H1 (cell line): ENCODE data around the gene GHRL. TPM values are rescaled to one million over a fixed set of nuclear protein-coding genes. Genes with fewer than 3 reads are reported as not detected.
A peak's percentile ranks its signal among the peaks of the same experiment; 100 is the strongest.

ENCODE experiments used
- CTCF ChIA-PET: fragments of 300-600 bp; sonication (Branson Sonifier 250); formaldehyde crosslinking; loops from one replicate; lab custom pipeline; 2021; ENCODE audit not compliant: partially characterized antibody; lab: Charles Lee
- POLR2A ChIA-PET: fragments of 300-600 bp; sonication (Branson Sonifier 250); formaldehyde crosslinking; loops from one replicate; lab custom pipeline; 2021; ENCODE audit warnings: inconsistent platforms; ENCODE audit not compliant: partially characterized antibody; lab: Charles Lee
- DNase-seq, 2 experiments: peaks; one replicate each; pipeline versions ENCODE4 v3.0.0 to v3.0.0-alpha.2; 2010 to 2022; ENCODE audit warnings: low spot score in 2 of 2, low read depth in 1 of 2, mixed read lengths in 1 of 2
- FAIRE-seq: peaks from 2 replicates; lab custom pipeline; 2011; peaks lifted over from hg19 to GRCh38; lab: Jason Lieb, UNC
- H2AFZ ChIP-seq: 2 replicates; pipeline ENCODE4 v1.8.1; 2012; ENCODE audit warnings: low read length, inconsistent platforms
- H2AK5ac ChIP-seq: 2 replicates; pipeline ENCODE4 v1.6.1; 2013; ENCODE audit warnings: low read depth, low read length
- H2BK120ac ChIP-seq: replicated peaks from 2 replicates; pipeline ENCODE3; 2013; ENCODE audit warnings: low read depth, low read length, inconsistent platforms
- H2BK12ac ChIP-seq: 2 replicates; pipeline ENCODE4 v1.6.1; 2013; ENCODE audit warnings: low read depth, low read length
- H2BK15ac ChIP-seq: 2 replicates; pipeline ENCODE4 v1.6.1; 2013; ENCODE audit warnings: low read length
- H2BK20ac ChIP-seq: 2 replicates; pipeline ENCODE4 v1.6.1; 2013; ENCODE audit warnings: low read length
- H2BK5ac ChIP-seq: 2 replicates; pipeline ENCODE4 v1.6.1; 2013; ENCODE audit warnings: low read depth, low read length
- H3K14ac ChIP-seq: 2 replicates; pipeline ENCODE4 v1.6.1; 2013; ENCODE audit warnings: inconsistent platforms; ENCODE audit not compliant: insufficient read length
- H3K18ac ChIP-seq: 2 replicates; pipeline ENCODE4 v1.6.1; 2013; ENCODE audit warnings: low read length; ENCODE audit errors: extremely low read depth
- H3K23ac ChIP-seq: 2 replicates; pipeline ENCODE4 v1.6.1; 2013; ENCODE audit warnings: inconsistent platforms; ENCODE audit not compliant: insufficient read length
- H3K23me2 ChIP-seq: 2 replicates; pipeline ENCODE4 v1.6.1; 2013; ENCODE audit warnings: low read depth, low read length
- H3K27ac ChIP-seq: 2 replicates; pipeline ENCODE4 v1.6.1; 2011; ENCODE audit warnings: low read depth, low read length, inconsistent platforms
- H3K27me3 ChIP-seq, 4 experiments: replicated peaks in 1 of 4; 1 replicate in 1 of 4; 2 replicates in 3 of 4; pipeline versions ENCODE4 v1.6.1 to v1.8.1; 2011 to 2013; ENCODE audit warnings: low read length in 3 of 4, mild to moderate bottlenecking in 3 of 4, inconsistent platforms in 2 of 4, mixed read lengths in 2 of 4, moderate library complexity in 1 of 4; ENCODE audit not compliant: control insufficient read depth in 3 of 4, insufficient read depth in 3 of 4; ENCODE audit errors: extremely low read depth in 1 of 4
- H3K36me3 ChIP-seq, 4 experiments: 2 replicates each; pipeline versions ENCODE4 v1.6.1 to v1.8.1; 2011 to 2013; ENCODE audit warnings: mild to moderate bottlenecking in 4 of 4, low read length in 3 of 4, moderate library complexity in 2 of 4, control low read depth in 1 of 4, inconsistent platforms in 1 of 4; ENCODE audit not compliant: insufficient read depth in 4 of 4, control insufficient read depth in 2 of 4
- H3K4ac ChIP-seq: replicated peaks from 2 replicates; pipeline ENCODE3; 2013; ENCODE audit warnings: low read length, low read depth, mixed read lengths, inconsistent platforms; ENCODE audit not compliant: insufficient read length
- H3K4me1 ChIP-seq, 4 experiments: replicated peaks in 1 of 4; 1 replicate in 1 of 4; 2 replicates in 3 of 4; pipeline versions ENCODE4 v1.6.1 to v1.8.1; 2011 to 2013; ENCODE audit warnings: low read length in 3 of 4, inconsistent platforms in 2 of 4, mixed read lengths in 1 of 4; ENCODE audit not compliant: insufficient read depth in 4 of 4, control insufficient read depth in 3 of 4
- H3K4me2 ChIP-seq, 2 experiments: 2 replicates each; pipeline versions ENCODE4 v1.6.1 to v1.8.1; 2011 to 2013; ENCODE audit warnings: low read depth in 2 of 2, low read length in 2 of 2, control low read depth in 1 of 2, inconsistent platforms in 1 of 2, mild to moderate bottlenecking in 1 of 2; ENCODE audit not compliant: insufficient read depth in 1 of 2
- H3K4me3 ChIP-seq, 4 experiments: fragments of 200-600, 300-600 bp in 1 of 4; sonication (generic), shearing (Covaris generic), sonication (Bioruptor Twin) in 1 of 4; 2 replicates each; pipeline versions ENCODE4 v1.5.1 to v1.8.1; 2011 to 2016; ENCODE audit warnings: low read length in 4 of 4, low read depth in 3 of 4, control low read depth in 2 of 4, inconsistent platforms in 2 of 4, mild to moderate bottlenecking in 2 of 4, mixed read lengths in 1 of 4, moderate library complexity in 1 of 4; ENCODE audit not compliant: insufficient read depth in 2 of 4; ENCODE audit errors: extremely low read depth in 1 of 4
- H3K56ac ChIP-seq: replicated peaks from 2 replicates; pipeline ENCODE3; 2013; ENCODE audit warnings: low read depth, mild to moderate bottlenecking, mixed read lengths, low read length, inconsistent platforms; ENCODE audit not compliant: insufficient read length
- H3K79me1 ChIP-seq: 2 replicates; pipeline ENCODE4 v1.6.1; 2013; ENCODE audit warnings: low read depth, low read length, control low read depth
- H3K79me2 ChIP-seq, 2 experiments: 2 replicates each; pipeline versions ENCODE4 v1.6.1 to v1.8.1; 2012 to 2013; ENCODE audit warnings: low read length in 2 of 2, mild to moderate bottlenecking in 2 of 2, inconsistent platforms in 1 of 2; ENCODE audit not compliant: insufficient read depth in 2 of 2, control insufficient read depth in 1 of 2
- H3K9ac ChIP-seq, 4 experiments: replicated peaks in 1 of 4; 1 replicate in 1 of 4; 2 replicates in 3 of 4; pipeline versions ENCODE4 v1.6.1 to v1.8.1; 2011 to 2013; ENCODE audit warnings: low read depth in 3 of 4, low read length in 3 of 4, control low read depth in 2 of 4, mild to moderate bottlenecking in 2 of 4, moderate library complexity in 2 of 4, inconsistent platforms in 1 of 4; ENCODE audit errors: extremely low read depth in 1 of 4
- H3K9me3 ChIP-seq, 2 experiments: 2 replicates each; pipeline versions ENCODE4 v1.6.1 to v1.8.1; 2012 to 2013; ENCODE audit warnings: mild to moderate bottlenecking in 2 of 2, moderate library complexity in 2 of 2, control low read depth in 1 of 2, inconsistent platforms in 1 of 2, low read depth in 1 of 2, low read length in 1 of 2, mixed read lengths in 1 of 2; ENCODE audit not compliant: insufficient read depth in 2 of 2
- H4K20me1 ChIP-seq, 2 experiments: replicated peaks in 1 of 2; 2 replicates each; pipeline versions ENCODE3 to v1.8.1; 2011 to 2013; ENCODE audit warnings: inconsistent platforms in 2 of 2, low read length in 2 of 2, mild to moderate bottlenecking in 1 of 2; ENCODE audit not compliant: insufficient read depth in 2 of 2, control insufficient read depth in 1 of 2
- H4K5ac ChIP-seq: 2 replicates; pipeline ENCODE4 v1.6.1; 2013; ENCODE audit warnings: low read length, low read depth, mixed read lengths, inconsistent platforms; ENCODE audit not compliant: insufficient read length
- H4K8ac ChIP-seq: 2 replicates; pipeline ENCODE4 v1.8.0; 2013; ENCODE audit warnings: mild to moderate bottlenecking, moderate library complexity, low read length, inconsistent platforms; ENCODE audit not compliant: insufficient read depth; ENCODE audit errors: extremely low read depth
- H4K91ac ChIP-seq: replicated peaks from 2 replicates; pipeline ENCODE3; 2013; ENCODE audit warnings: low read length, mixed read lengths, inconsistent platforms; ENCODE audit not compliant: insufficient read length
- ATF3 ChIP-seq: IDR thresholded peaks from 2 replicates; pipeline ENCODE4 v1.6.1; 2011; ENCODE audit warnings: low read depth, mild to moderate bottlenecking, low read length; ENCODE audit not compliant: insufficient read depth
- JUND ChIP-seq: IDR thresholded peaks from 2 replicates; pipeline ENCODE4 v1.6.1; 2011; ENCODE audit warnings: mild to moderate bottlenecking, improper control_type of control experiment, low read length
- TCF12 ChIP-seq: IDR thresholded peaks from 2 replicates; pipeline ENCODE4 v1.6.1; 2011; ENCODE audit warnings: low read depth, mild to moderate bottlenecking, low read length
- WGBS, 2 experiments: shearing (Covaris generic) in 1 of 2; methylation state at CpG; one replicate each; pipeline versions ENCODE4 v1.1.6 to v1.1.7; 2013 to 2015; ENCODE audit warnings: low lambda C conversion rate in 2 of 2, mixed read lengths in 2 of 2, inconsistent platforms in 1 of 2, low coverage in 1 of 2, missing lambda C conversion rate in 1 of 2; ENCODE audit not compliant: insufficient replicate concordance in 2 of 2, insufficient coverage in 1 of 2, insufficient read length in 1 of 2; ENCODE audit errors: extremely low coverage in 1 of 2, missing lambda C conversion rate in 1 of 2; 5-methylcytosine and 5-hydroxymethylcytosine counted together
- polyA plus RNA-seq, 7 experiments: library from polyadenylated mRNA; depleted of rRNA in 3 of 7; stranded (reverse) in 5 of 7; unstranded in 2 of 7; fragments of >200 nt in 5 of 7; fragments of 200-250 nt in 2 of 7; gene quantifications; 1 replicate in 5 of 7; 2 replicates in 1 of 7; 4 replicates in 1 of 7; pipeline versions ENCODE4 v1.2.1 to v1.2.3, GENCODE V29; 2011 to 2013; ENCODE audit warnings: missing spikeins in 2 of 7, mixed read lengths in 2 of 7
- total RNA-seq: library from RNA; stranded (reverse); fragmentation: NEBNext Ultra II Directional; extraction: Animal tissue kit (Norgen Biotek cat#: 25700); gene quantifications from 2 replicates; pipeline ENCODE4 v1.2.1, GENCODE V29; 2021
- TF ChIP-seq, protein P1 (sequence below): IDR thresholded peaks from 2 replicates; pipeline ENCODE4 v1.6.1; 2011; ENCODE audit warnings: low read length, improper control_type of control experiment

The GHRL gene
- total and polyA plus RNA-seq, 2 of the 8 experiments (the other 6 are each of a cell fraction or from before 2014, with no cell fraction given) = 0.32 to 0.35 TPM

DNA sequence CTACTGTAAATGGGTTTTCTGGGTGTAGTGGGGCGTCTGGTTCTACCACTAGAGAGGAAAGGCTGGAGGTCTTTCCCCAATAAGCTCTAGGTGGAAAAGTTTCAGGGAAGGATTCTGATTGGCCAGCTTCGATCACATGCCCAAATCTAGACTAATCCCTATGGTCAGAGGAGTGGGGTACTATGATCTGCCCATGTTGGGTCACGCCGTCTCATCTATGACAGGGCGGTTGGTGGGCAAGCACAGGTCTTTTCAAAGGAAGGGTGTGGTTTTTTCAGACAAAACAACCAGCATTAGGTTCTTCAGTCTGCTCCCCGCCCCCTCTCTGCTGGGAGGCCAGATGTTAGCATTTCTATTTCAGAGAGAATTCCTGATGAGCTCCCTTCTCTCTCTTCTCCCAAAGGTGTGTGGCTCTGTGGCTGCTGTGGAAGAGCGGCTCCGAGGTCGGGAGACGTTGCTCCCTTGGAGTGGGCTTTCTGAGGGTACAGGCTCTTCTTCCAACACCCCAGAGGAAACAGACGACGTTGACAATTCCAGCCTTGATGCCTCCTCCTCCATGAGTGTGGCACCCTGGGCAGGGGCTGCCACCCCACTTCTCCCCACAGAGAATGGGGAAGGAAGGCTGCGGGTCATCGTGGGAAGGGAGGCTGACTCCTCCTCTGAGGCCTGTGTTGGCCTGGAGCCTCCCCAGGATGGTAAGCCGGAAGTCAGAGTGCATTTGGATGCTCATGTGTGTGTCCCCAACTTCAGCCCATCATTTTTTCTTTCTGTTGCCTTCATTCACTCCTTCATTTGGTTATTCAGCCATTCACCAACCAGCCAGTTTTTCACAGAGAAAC lies 54.2 kb downstream of the GHRL start:
- TF ChIP-seq, protein P1, sequence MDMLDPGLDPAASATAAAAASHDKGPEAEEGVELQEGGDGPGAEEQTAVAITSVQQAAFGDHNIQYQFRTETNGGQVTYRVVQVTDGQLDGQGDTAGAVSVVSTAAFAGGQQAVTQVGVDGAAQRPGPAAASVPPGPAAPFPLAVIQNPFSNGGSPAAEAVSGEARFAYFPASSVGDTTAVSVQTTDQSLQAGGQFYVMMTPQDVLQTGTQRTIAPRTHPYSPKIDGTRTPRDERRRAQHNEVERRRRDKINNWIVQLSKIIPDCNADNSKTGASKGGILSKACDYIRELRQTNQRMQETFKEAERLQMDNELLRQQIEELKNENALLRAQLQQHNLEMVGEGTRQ = peak; percentile 71
- TF ChIP-seq ATF3 = peak; percentile 28; the same call in 1 of the 2 replicates
- no peak for TF ChIP-seq TCF12
- no peak for TF ChIP-seq JUND
- TF ChIP-seq, all 59 proteins: peak for 2
- H3K14ac ChIP-seq = no peak overlapping the region
- H4K91ac ChIP-seq = no peak overlapping the region
- no peak overlapping the region for H3K27ac ChIP-seq
- no peak overlapping the region for H2BK15ac ChIP-seq
- no peak overlapping the region for H2AK5ac ChIP-seq
- no peaks in the 10 kb centered on the region for H3K9me3 ChIP-seq
- no peak overlapping the region for H3K4ac ChIP-seq
- no peak overlapping the region for H2BK120ac ChIP-seq
- peaks cover 0 to 2% (median 0%) of the 10 kb centered on the region in 4 experiments; a peak in 1 of 8 replicates for H3K36me3 ChIP-seq
- 0 out of 2 replicates have a peak overlapping the region, but pooled peaks have one; percentile 42 for H2AFZ ChIP-seq
- H3K18ac ChIP-seq = no peak overlapping the region
- H3K4me3 ChIP-seq = no peak overlapping the region
- no peaks in the 10 kb centered on the region for H3K79me1 ChIP-seq
- peaks cover 0 to 2% (median 1%) of the 10 kb centered on the region in 4 experiments; a peak in 1 of 7 replicates for H3K4me1 ChIP-seq
- WGBS, 2 experiments = 82% methylated on average over 11 of the region's 15 CpGs; no CpG with 5 or more reads in 1 of the 2 experiments
- 0 out of 2 replicates have a peak overlapping the region, but pooled peaks have one; percentile 34 for H2BK20ac ChIP-seq
- H3K23me2 ChIP-seq = no peaks in the 10 kb centered on the region; the same call in 1 of the 2 replicates
- no peak overlapping the region for H3K23ac ChIP-seq
- no peak for DNase-seq
- H4K8ac ChIP-seq = no peak overlapping the region
- POLR2A ChIA-PET = interaction anchor here (0.6 to 1.6 kb wide), 4 partner anchors 9 to 11 kb away, joined by 3 to 9 read pairs (median 3); partner anchors contain the start of gene TATDN2
- no peak overlapping the region for H2BK5ac ChIP-seq
- H3K9ac ChIP-seq = no peak overlapping the region
- H4K20me1 ChIP-seq = no peaks in the 10 kb centered on the region
- FAIRE-seq = no peak
- H4K5ac ChIP-seq = no peak overlapping the region
- CTCF ChIA-PET = interaction anchor here (0.9 to 1.1 kb wide), 2 partner anchors 10 to 51 kb away, joined by 3 read pairs; partner anchors contain the start of gene TATDN2
- no peaks in the 10 kb centered on the region for H3K27me3 ChIP-seq
- no peak overlapping the region for H3K4me2 ChIP-seq
- no peak overlapping the region for H3K56ac ChIP-seq
- no peaks in the 10 kb centered on the region for H3K79me2 ChIP-seq
- H2BK12ac ChIP-seq = no peak overlapping the region
